IPS DF 19.7 (cell line): ENCODE results near the gene NME1.
"Not testable (repeated sequence)": the region's sequence is repeated elsewhere in the genome, so short reads cannot be mapped to it uniquely, and the experiment has no call there.

Experiments
- DNase-seq: peaks from one replicate; pipeline ENCODE4 v3.0.0-alpha.2; 2013; ENCODE audit warnings: low read depth, low spot score

The NME1 gene

DNA sequence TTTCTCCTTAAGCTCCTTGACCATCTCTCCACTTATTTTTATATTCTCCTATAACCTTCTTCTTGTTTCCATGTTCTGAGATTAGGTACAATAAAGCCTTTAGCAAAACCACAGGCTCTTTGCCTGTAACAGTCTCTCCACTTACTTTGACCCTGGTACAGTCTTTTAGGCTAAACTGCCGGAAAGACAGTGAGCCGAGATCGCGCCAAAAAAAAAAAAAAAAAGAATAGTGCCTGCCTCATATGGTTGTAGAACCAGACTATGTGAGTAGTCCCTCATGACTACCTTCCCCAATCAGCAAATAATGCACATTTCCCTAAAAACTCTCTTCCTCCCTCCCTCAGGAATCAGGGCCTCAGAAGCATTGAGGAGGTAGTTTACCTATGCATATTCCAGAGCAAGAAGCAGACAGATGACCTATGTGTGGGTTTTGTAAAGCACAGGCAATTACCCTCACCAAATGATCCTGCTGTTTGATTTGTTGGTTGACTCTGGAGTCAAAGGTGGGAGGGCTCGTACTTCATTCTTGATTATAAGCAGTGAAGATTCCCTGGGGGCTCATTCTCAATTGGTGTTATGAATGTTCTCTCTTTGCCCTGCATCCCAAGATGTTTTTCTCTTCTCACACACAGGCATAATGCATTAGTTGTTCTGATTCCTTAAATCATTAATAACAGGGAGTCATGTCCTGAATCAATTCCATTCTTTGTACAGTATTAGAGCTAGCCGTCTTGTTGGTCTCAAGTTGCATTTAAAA is 8.9 kb upstream of the NME1 start:
- DNase-seq, result no peak

DNA sequence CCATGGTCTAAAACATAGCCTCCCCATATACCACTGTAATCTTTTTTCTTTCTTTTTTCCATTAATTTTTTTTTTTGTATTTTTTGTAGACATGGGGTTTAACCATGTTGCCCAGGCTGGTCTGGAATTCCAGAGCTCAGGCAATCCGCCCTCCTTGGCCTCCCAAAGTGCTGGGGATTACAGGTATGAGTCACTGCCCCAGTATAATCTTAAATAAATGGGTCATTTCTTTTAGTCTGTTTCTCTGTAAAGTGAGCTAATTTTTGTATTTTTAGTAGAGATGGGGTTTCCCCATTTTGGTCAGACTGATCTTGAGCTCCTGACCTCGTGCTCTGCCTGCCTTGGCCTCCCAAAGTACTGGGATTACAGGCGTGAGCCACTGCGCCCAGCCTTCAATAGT is 5.7 kb upstream of the NME1 start:
- DNase-seq, result no peak

DNA sequence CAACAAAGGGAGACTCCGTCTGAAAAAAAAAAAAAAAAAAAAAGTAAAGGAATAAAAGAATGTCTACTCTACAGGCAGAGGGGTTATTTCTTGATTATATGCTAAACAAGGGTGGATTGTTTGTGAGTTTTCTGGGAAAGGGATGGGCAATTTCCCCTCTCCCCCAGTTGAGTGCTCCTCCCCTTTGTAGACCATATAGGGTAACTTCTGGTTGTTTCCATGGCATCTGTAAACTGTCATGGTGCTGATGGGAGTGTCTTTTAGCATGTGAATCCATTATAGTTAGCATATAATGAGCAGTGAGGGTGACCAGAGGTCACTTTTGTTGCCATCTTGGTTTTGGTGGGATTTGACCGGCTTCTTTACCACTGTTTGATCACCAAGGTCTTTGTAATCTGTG is 4.2 kb upstream of the NME1 start:
- no peak for DNase-seq

DNA sequence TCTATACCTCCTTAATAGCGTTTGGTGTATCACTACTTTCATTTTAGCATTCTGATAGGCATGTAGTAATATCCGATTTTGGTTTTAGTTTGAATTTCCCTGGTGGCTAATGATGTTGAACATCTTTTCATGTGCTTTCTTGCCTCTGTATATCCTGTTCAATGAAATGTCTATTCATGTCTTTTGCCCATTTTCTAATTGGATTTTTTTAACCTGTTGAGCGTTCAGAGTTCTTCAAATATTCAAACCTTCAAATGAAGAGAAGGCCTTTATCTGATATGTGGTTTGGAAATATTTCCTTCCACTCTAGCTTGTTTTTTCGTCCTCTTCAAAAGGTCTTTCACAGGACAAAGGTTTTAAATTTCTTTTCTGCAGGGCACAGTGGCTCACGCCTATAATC is 2.4 kb upstream of the NME1 start:
- no peak for DNase-seq

DNA sequence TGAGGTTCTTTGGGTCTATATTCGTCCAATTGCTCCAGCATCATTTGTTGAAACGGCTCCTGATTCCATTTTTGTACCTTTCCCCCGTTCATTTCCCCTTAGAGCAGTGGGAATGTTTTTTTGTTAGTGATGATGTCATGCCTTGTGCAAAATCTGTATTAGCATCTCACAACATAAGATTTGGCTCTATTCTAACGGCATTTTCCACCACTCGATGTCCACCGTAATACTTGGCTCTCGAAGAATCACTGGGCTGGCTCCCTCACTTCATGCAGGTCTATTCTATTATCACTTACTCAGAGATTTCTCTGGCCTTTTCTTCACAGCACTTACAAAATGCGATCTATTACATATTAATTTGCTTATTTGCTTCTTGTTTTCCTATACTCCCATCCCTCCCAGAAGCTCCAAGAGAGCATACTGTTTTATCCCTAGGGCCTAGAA is 571 bp upstream of the NME1 start:
- no peak for DNase-seq

DNA sequence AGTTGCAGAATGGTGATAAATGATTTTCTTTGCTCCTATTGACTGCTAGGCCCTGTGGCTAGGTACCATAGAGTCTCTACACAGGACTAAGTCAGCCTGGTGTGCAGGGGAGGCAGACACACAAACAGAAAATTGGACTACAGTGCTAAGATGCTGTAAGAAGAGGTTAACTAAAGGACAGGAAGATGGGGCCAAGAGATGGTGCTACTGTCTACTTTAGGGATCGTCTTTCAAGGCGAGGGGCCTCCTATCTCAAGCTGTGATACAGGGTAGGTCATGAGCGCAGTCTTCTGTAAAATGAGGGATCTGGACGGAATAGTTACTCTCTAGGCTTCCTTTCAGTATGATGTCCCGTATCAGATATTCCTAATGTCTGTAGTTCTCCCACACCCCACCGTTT is 817 bp downstream of the NME1 start:
- no peak for DNase-seq

DNA sequence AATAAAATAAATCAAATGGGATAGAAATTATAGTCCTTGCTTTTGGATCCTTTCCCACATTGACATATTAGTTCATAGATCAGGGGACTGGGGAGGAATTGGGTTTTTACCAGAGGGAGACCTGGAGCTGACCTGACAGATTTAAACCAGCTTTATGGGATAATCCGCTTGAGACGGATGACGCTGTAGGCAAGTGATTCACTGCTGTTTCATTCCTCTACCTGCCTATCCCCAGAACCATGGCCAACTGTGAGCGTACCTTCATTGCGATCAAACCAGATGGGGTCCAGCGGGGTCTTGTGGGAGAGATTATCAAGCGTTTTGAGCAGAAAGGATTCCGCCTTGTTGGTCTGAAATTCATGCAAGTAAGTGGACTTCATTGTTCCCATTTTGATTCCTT is 2.1 kb downstream of the NME1 start:
- DNase-seq, result no peak

DNA sequence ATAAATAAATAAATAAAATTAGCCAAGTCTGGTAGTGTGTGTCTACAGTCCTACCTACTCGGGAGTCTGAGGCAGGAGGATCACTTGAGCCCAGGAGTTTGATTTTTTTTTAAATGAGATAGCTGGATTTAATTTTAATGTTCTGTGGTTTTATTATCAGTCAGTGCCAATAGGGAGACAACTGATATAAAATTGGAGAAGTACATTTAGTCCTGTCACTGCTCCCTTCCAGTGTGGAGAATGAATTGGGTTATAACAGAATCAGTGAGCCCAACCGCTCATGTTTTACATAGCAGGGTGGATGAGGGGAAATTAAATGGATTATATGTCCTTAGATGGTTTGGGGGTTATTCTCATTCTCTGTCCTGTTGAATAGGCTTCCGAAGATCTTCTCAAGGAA is 6.2 kb downstream of the NME1 start:
- DNase-seq, result no peak

DNA sequence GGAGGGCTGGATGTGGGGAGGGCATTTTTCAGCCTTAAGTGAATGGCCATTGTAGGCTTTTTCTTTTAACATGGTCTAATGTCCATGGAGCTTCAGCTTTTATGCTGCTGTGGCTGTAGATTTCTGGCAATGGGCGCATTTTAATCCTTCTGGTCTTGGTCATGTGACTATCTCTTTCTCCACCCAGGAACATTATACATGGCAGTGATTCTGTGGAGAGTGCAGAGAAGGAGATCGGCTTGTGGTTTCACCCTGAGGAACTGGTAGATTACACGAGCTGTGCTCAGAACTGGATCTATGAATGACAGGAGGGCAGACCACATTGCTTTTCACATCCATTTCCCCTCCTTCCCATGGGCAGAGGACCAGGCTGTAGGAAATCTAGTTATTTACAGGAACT is 8.2 kb downstream of the NME1 start:
- no peak for DNase-seq

DNA sequence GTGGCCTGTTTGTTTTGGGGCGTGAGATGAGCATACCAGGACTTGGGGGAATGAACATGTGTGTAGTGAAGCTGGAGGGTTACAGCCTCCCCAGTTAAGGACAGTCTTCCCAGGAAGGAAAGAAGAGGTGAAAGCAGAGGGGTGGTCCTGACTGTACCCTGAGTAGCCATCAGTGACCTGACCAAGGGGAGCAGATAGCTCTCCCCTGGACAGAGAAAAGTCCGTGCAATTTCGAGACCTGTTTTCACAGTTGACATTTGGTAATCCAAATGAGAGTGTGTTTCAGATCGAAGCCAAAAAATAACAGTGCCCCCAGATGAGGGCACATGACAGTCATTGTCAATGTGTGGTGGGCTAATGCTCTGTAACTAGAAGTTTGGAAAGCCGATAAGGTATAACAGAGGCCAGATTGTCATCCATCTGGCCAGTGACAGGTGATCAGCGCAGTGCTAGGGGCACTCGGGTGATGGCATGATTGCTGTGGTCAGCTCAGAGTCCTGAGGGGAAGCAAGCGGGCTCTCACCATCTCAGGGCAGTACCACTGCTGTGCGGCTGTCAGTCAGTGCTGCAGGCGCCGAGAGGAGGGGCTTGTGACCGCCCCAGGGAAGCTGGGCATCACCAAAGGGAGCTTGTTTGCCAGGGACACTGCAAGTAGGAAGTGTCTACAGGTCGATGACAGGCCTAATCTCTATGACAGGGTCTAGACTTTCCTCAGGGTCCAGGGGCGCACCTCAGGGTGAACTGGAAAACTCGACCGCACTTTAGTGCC is 11.7 kb downstream of the NME1 start:
- DNase-seq, result no peak

DNA sequence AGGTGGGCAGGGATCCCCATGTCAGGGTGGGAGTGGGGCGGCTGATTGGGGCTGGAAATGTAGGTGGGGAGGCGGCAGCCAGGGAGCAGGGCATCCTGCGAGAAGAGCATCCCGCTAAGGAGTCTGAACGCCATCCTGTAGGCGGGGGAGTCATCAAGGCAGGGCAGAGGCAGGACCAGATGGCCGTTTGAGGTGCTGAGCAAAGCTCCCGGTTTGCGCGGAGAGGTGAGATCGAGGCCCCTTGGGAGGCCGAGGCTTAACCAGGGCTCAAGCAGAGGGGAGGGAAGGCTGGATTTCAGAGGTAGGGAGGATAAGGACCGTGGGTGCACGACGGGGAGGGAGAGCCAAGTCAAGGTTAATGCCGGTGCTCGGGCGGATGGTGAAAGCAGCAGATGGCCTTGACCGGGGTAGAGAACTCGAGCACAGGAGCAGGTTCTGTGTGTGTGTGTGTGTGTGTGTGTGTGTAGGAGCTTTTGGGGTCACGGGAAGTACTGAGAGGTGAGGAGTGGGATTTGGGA is 12.4 kb downstream of the NME1 start:
- no peak for DNase-seq

DNA sequence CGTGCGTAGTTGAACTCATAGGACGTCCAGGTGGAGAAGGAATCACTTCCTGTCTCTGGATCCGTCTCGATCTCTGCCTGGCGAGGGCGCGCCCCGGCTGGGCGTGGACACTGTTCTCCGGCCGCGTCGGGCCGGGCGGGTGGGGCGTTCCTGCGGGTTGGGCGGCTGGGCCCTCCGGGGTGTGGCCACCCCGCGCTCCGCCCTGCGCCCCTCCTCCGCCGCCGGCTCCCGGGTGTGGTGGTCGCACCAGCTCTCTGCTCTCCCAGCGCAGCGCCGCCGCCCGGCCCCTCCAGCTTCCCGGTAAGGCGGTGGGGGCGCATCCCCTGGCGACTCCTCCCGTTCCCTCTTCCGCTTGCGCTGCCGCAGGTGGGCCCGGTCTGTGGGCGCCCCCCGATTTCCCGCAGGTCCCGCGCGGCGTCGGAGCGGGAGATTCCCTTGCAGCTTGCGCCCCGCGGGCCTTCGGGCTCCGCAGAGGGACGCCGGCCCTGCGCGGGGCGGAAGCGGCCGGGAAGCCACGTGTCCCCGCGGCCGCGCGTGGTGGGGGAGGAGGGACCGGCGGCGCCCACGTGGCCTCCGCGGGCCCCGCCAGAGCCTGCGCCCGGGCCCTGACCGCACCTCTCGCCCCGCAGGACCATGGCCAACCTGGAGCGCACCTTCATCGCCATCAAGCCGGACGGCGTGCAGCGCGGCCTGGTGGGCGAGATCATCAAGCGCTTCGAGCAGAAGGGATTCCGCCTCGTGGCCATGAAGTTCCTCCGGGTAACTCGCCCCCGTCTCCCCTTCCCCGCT is 13.0 kb downstream of the NME1 start, which contains the start of gene NME2:
NME2 (plus strand) TSS at position 214 of the 789 bp plus-strand sequence; CDS start at position 634, 420 bp downstream.
- peak; percentile 45 for DNase-seq

DNA sequence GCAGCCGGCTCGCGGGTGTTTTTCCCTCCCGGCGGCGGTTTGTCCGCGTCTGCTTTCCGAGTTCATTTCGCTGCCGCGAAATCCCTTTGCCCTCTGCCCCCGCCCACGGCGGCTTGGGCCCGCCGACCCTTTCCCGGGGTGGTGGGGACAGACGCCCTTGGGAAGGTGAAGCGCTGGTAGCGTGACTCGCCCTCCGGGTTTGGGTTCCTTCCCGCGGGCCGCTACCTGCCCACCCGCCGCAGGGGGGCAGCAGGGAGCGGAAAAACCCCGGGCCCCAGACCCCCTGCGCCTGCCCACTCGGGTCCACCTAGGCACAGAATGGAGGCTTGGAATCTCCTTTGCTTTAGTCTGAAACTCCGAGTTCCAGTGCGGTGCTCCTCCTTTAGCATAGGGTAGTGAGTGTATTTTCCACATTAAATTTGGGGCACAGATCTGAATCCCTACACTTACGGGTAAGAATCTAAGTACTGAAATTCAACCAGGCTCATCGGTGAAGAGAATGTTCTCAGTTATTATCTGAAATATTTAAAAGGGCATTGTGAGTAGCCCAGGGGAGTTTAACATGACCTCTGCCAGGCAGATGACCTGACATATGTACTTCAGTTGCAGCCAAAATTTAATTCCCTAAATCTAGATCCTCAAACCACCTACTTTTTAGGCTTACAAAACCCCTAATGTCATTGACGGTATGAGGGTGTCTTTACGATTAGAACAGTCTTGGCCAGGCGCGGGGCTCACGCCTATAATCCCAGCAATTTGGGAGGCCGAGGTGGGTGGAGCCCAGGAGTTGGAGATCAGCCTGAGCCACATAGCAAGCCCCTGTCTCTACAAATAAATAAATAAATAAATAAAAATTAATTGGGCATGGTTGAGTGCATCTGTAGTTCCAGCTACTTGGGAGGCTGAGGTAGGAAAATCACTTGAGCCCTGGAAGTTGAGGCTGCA is 13.9 kb downstream of the NME1 start:
- no peak for DNase-seq

DNA sequence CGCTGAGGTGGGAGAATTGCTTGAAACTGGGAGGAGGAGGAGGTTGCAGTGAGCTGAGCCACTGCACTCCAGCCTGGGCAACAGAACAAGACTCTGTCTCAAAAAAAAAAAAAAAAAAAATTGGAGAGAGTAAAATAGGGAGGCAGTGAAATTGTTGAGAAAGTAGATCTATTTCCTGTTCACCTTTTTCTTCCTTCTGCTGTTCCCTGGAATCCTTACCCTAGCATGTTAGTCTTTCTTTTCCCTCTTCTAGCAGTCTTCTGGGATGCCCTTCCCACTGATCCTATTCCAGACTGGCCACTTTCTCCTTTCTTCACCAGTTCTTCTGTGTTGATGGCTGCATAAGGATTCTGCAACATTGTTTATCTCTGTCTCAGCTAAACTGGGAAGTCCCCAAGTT is 16.0 kb downstream of the NME1 start:
- no peak for DNase-seq

DNA sequence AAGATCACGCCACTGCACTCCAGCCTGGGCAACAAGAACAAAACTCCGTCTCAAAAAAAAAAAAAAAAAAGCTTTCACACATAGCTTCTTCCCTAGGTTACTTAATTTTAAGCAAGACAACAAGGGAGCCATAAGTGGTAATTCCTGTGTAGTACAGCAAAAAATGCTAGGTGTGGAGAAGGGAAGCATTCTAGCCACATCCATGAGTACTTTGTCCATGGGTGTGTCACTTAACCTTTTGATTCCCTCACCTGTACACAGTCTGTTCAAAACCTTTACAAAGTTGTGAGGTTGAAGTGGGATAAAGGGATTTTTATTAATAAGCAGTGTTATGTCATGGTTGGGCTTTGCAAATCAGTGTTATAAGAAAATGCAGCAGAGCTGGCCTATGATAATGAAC is 17.4 kb downstream of the NME1 start:
- DNase-seq, result no peak

DNA sequence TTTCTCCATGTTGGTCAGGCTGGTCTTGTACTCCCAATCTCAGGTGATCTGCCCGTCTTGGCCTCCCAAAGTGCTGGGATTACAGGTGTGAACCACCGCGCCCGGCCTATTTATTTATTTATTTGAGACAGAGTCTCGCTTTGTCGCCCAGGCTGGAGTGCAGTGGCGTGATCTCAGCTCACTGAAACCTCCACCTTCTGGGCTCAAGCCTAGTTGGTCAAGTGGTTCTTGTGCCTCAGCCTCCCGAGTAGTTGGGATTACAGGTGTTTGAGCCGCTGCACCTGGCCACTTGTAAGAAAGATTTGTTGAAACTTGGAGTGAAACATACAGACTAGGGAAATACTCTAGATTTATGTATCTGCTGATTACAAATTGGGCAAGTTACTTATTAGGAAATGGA is 18.7 kb downstream of the NME1 start:
- DNase-seq, result not testable (repeated sequence)

DNA sequence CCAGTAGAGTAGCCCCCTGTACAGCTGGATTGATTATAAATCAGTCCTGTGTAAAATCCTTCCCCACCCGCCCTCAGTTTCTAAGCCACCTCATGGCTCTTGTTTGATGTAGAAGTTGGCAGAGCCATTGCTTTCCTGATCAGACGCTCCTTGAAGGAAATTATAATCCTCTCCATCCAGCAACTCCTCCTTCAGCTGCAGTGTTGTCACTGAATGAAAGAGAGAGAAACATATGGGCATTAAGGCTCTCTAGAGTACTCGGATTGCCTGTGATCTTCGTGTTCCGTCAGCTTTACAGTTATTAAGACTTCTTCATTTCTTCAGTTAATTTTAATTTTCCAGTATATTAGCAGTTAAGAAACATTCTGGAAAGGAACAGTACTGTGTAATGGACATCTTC is 27.1 kb downstream of the NME1 start:
- no peak for DNase-seq

DNA sequence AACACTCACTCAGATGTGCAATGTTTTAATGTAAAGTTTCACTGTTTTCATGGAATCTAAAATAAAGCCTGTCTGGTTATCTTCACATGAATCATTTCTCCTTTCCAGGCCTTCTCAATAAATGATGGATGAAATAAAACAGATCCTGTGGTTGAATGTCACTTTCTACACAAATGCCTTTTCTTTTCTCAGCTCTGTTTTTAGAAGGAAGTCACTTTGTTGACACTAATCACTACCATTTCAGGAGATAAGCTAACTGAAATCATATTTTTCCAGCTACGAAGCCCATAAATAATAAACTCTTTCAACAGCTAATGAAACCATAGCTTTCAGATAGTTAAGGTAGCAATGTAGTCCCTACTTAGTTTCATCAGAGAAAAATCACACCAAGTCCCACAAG is 30.8 kb downstream of the NME1 start:
- DNase-seq, result no peak

DNA sequence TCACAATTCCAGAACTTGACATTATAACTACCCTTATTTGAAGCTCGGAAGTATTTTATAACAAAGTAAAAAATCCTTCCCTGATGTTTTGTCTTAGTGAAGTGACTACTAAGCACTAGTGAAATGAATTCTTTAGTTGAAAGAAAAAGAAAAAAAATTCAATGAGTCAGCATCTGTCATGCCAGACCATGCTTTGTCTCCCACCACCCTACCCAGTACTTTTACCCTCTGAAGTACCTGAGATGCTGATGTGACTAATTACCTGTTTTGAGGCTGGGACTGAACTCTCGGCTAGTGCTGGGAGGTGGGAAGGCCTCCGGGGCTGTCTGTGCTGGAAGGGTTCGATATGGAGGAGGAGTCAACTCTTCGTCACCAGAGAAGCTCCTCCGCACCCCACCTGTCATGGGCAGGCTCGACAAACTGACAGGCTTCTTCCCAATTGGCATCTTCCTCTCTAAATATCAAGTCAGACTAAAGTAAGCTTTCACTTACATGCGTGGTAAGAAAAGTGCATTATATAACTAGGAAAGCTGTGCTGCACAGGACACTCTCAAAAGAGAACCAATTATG is 32.5 kb downstream of the NME1 start:
- DNase-seq, result no peak

DNA sequence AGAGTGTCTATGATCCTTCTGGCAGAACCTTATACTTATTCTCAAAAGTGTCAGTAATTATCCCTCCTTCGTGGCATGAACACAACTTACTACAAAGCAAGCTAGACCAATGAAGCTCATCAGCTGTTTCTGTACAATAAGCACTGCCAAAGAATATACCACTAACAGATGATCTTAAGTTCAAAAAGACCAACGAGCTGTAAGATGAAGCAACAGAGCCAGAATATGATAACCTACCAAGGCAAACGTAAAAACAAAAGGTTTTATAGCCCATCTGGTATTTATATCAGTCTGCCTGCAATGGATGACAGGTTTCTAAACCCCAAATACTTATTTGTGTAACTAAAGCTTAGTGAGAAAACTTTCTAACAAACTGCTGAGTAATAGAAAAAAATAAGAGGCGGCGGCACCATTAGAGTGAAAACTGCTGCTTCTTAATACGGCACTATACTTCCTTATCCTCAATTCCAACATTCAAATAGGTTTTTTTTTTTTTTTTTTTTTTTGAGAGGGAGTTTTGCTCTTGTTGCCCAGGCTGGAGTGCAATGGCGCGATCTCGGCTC is 35.0 kb downstream of the NME1 start:
- no peak for DNase-seq
